ENCODE data around the gene HMCN2. TPM values are rescaled to one million over a fixed set of nuclear protein-coding genes. Genes with fewer than 3 reads are reported as not detected.
A peak's percentile ranks its signal among the peaks of the same experiment; 100 is the strongest.

Gene HMCN2
- total and polyA plus RNA-seq, 8 donors = 0.31 to 3.9 (median 0.68) TPM

- H3K27me3 ChIP-seq = peaks cover 0 to 7% of the 10 kb centered on the region in 2 donors
- intact Hi-C loops (cut with DNase I) = no loop called here
- H3K27ac ChIP-seq = no peak overlapping the region
- ATAC-seq (peak; percentile 42), DNase-seq (no peak)
- no peak overlapping the region for H3K4me3 ChIP-seq
- TF ChIP-seq CTCF (IDR thresholded peaks at IDR 0.05) = no peak
- no peaks in the 10 kb centered on the region for H3K36me3 ChIP-seq
- peaks cover 0 to 7% of the 10 kb centered on the region in 2 donors for H3K4me1 ChIP-seq
- peaks cover 0 to 8% of the 10 kb centered on the region in 2 donors for H3K9me3 ChIP-seq
These were observed 161.3 kb downstream of the HMCN2 start for GRCh38 chr9:130426883-130427282.

- intact Hi-C loops (cut with DNase I) = no loop called here
- H3K27me3 ChIP-seq = peaks cover 0 to 12% of the 10 kb centered on the region in 2 donors
- H3K4me1 ChIP-seq = peaks cover 0 to 7% of the 10 kb centered on the region in 2 donors
- TF ChIP-seq CTCF (IDR thresholded peaks at IDR 0.05) = no peak
- no peak overlapping the region for H3K4me3 ChIP-seq
- no peak overlapping the region for H3K27ac ChIP-seq
- H3K36me3 ChIP-seq = no peaks in the 10 kb centered on the region
- peaks cover 0 to 8% of the 10 kb centered on the region in 2 donors for H3K9me3 ChIP-seq
- DNase-seq (no peak), ATAC-seq (no peak)
These were observed 161.8 kb downstream of the HMCN2 start for GRCh38 chr9:130427326-130427725.

GRCh38 chr9:130428086-130428665 lies 162.6 kb downstream of the HMCN2 start:
- intact Hi-C loops (cut with DNase I) = no loop called here
- ATAC-seq (no peak), DNase-seq (no peak)
- no peak overlapping the region for H3K4me3 ChIP-seq
- H3K27ac ChIP-seq = no peak overlapping the region
- no peak for TF ChIP-seq CTCF (IDR thresholded peaks at IDR 0.05)
- H3K36me3 ChIP-seq = no peaks in the 10 kb centered on the region
- peaks cover under 1 to 20% of the 10 kb centered on the region in 2 donors for H3K27me3 ChIP-seq
- peaks cover 3 to 13% of the 10 kb centered on the region in 2 donors for H3K4me1 ChIP-seq
- peaks cover 0 to 8% of the 10 kb centered on the region in 2 donors for H3K9me3 ChIP-seq

GRCh38 chr9:130429381-130429780 lies 163.8 kb downstream of the HMCN2 start:
- intact Hi-C loops (cut with DNase I) = no loop called here
- Histone ChIP-seq H3K36me3 (no peaks in the 10 kb centered on the region), H3K27me3 (peaks cover 12 to 32% of the 10 kb centered on the region in 2 donors), H3K4me1 (peaks cover 6 to 18% of the 10 kb centered on the region in 2 donors), H3K27ac (no peak overlapping the region), H3K9me3 (peaks cover 0 to 8% of the 10 kb centered on the region in 2 donors), H3K4me3 (no peak overlapping the region)
- no peak for TF ChIP-seq CTCF (IDR thresholded peaks at IDR 0.05)
- ATAC-seq (no peak), DNase-seq (no peak)

- no peak for TF ChIP-seq CTCF (IDR thresholded peaks at IDR 0.05)
- H3K36me3 ChIP-seq = no peaks in the 10 kb centered on the region
- H3K4me1 ChIP-seq = peaks cover 6 to 18% of the 10 kb centered on the region in 2 donors
- H3K27me3 ChIP-seq = peaks cover 12 to 37% of the 10 kb centered on the region in 2 donors
- DNase-seq (no peak), ATAC-seq (no peak)
- no peak overlapping the region for H3K27ac ChIP-seq
- peaks cover 0 to 8% of the 10 kb centered on the region in 2 donors for H3K9me3 ChIP-seq
- no peak overlapping the region for H3K4me3 ChIP-seq
- intact Hi-C loops (cut with DNase I) = no loop called here
These were observed 164.3 kb downstream of the HMCN2 start for GRCh38 chr9:130429831-130430230.

Data from left lung (tissue), 10 donors.